Stimulated activated naive B cell treated with anti-CD40 and anti-IgM and Interleukin-4, amounts not matched to agents 10 μg/mL and 1 μg/mL and 100 μg/mL, for 72 hours (primary cell): ENCODE measurements around the gene FAM161A.
"Not testable (repeated sequence)": the region's sequence is repeated elsewhere in the genome, so short reads cannot be mapped to it uniquely, and the experiment has no call there.

Source experiments
- ATAC-seq, 2 donors: fragments of 150-1000 bp; cut with Tn5 transposase; replicated peaks; 2 replicates each; pipeline ENCODE4 v1.10.0; 2021; ENCODE audit warnings: moderate library complexity in 1 of 2
- DNase-seq: peaks from one replicate; pipeline ENCODE4 v3.0.0; 2021
- H3K27ac Mint-ChIP-seq: one replicate; pipeline ENCODE4 v1.8.0; 2022; ENCODE audit warnings: mild to moderate bottlenecking, mixed read lengths
- H3K27me3 Mint-ChIP-seq, 2 donors: one replicate each; pipeline ENCODE4 v1.8.0; 2022; ENCODE audit warnings: mixed read lengths in 2 of 2
- H3K36me3 Mint-ChIP-seq, 2 donors: one replicate each; pipeline ENCODE4 v1.8.0; 2022; ENCODE audit warnings: mixed read lengths in 2 of 2, mild to moderate bottlenecking in 1 of 2
- H3K4me1 Mint-ChIP-seq, 2 donors: one replicate each; pipeline ENCODE4 v1.8.0; 2022; ENCODE audit warnings: mixed read lengths in 2 of 2, mild to moderate bottlenecking in 1 of 2
- H3K4me3 Mint-ChIP-seq, 2 donors: one replicate each; pipeline ENCODE4 v1.8.0; 2022; ENCODE audit warnings: mild to moderate bottlenecking in 2 of 2, mixed read lengths in 2 of 2, moderate library complexity in 1 of 2
- H3K9me3 Mint-ChIP-seq, 2 donors: one replicate each; pipeline ENCODE4 v1.8.0; 2022; ENCODE audit warnings: mixed read lengths in 2 of 2, mild to moderate bottlenecking in 1 of 2

Gene FAM161A

DNA sequence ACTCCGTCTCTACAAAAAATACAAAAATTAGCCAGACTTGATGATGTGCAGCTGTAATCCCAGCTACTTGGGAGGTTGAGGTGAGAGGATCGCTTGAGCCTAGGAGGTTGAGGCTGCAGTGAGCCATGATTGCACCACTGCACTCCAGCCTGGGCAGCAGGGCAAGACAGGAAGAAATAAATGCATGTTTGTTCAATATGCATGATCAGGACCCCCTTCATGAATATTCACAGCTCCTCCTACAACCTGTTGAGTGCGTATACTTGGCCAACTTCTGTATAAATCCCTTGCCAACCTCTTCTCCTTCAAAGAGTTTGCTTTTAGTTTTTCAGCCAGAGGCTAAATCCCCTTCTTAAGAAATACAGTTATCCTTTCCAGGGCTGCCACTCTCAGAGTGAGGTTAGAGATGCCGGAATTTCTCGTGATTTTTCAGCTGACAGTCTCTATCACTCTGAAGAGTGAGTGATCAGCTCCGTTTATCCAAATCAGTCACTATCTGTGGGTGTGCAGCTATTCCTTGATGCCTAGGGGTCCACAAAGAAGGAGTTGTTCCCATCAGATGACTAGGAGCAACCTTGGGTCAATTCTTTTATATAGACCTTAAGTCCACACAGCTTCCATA lies 39.2 kb downstream of the FAM161A start:
- no peaks in the 10 kb centered on the region for H3K36me3 Mint-ChIP-seq
- peaks cover 0 to 2% of the 10 kb centered on the region in 2 donors for H3K4me1 Mint-ChIP-seq
- H3K9me3 Mint-ChIP-seq: no peaks in the 10 kb centered on the region
- DNase-seq (no peak), ATAC-seq (no peak)
- H3K27me3 Mint-ChIP-seq: peaks cover 5 to 21% of the 10 kb centered on the region in 2 donors
- H3K27ac Mint-ChIP-seq: no peak overlapping the region
- no peak overlapping the region for H3K4me3 Mint-ChIP-seq

DNA sequence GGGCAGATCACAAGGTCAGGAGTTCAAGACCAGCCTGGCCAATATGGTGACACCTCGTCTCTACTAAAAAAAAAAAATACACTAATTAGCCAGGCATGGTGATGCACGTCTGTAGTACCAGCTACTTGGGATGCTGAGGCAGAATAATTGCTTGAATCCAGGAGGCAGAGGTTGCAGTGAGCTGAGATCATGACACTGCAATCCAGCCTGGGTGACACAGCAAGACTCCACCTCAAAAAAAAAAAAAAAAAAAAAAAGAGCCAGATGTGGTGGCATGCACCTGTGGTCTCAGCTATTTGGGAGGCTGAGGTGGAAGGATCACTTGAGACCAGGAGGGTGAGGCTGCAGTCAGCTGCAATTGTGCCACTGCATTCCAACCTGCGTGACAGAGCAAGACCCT lies 40.5 kb downstream of the FAM161A start:
- H3K27me3 Mint-ChIP-seq: peaks cover 9 to 28% of the 10 kb centered on the region in 2 donors
- H3K4me3 Mint-ChIP-seq, H3K36me3 Mint-ChIP-seq, H3K27ac Mint-ChIP-seq, H3K9me3 Mint-ChIP-seq, ATAC-seq, H3K4me1 Mint-ChIP-seq, DNase-seq: not testable (repeated sequence)

DNA sequence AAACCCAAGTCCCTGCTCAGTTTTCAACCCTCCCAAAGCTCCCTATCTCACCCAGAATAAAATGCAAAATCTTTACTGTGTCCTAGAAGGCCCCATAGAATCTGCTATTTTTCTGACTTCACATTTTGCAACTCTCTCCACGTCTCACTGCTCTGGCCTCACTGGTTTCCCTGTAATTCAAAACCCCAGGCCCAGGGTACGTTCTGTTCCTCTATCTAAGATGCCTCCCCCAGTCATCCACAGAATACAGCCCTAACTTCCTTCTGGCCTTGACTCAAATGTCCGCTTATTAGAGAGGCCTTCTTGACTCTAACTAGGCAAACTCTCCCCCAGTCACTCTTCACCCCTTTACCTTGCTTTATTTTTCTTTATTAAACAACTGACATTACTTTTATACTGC lies 42.0 kb downstream of the FAM161A start:
- DNase-seq (no peak), ATAC-seq (no peak)
- Mint-ChIP-seq H3K27ac (no peak overlapping the region), H3K4me1 (peaks cover 0 to 2% of the 10 kb centered on the region in 2 donors), H3K27me3 (peaks cover 12 to 28% of the 10 kb centered on the region in 2 donors), H3K9me3 (no peaks in the 10 kb centered on the region), H3K36me3 (no peaks in the 10 kb centered on the region), H3K4me3 (no peak overlapping the region)

GRCh38 chr2:61810203-61810602 lies 43.7 kb downstream of the FAM161A start:
- peaks cover 9 to 25% of the 10 kb centered on the region in 2 donors for H3K27me3 Mint-ChIP-seq
- H3K9me3 Mint-ChIP-seq, H3K4me3 Mint-ChIP-seq, DNase-seq, H3K36me3 Mint-ChIP-seq, H3K4me1 Mint-ChIP-seq, H3K27ac Mint-ChIP-seq: not testable (repeated sequence)
- peak; percentile 61 to 76 for ATAC-seq

DNA sequence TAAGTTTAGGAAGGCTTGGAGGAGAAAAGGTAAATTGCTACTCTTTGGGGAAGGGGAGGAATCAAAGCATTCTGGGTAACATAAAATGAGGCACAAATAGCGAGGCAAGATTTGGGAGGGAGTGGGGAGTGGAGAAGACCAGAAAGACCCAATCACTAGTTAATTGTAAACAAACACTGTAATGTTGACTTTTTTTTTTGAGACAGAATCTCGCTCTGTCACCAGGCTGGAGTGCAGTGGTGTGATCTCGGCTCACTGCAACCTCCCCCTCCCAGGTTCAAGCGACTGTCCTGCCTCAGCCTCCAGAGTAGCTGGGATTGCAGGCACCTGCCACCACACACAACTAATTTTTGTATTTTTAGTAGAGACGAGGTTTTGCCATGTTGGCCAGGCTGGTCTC lies 45.2 kb downstream of the FAM161A start:
- DNase-seq, H3K27ac Mint-ChIP-seq, ATAC-seq, H3K36me3 Mint-ChIP-seq, H3K4me3 Mint-ChIP-seq, H3K9me3 Mint-ChIP-seq, H3K4me1 Mint-ChIP-seq: not testable (repeated sequence)
- peaks cover 14 to 20% of the 10 kb centered on the region in 2 donors for H3K27me3 Mint-ChIP-seq

DNA sequence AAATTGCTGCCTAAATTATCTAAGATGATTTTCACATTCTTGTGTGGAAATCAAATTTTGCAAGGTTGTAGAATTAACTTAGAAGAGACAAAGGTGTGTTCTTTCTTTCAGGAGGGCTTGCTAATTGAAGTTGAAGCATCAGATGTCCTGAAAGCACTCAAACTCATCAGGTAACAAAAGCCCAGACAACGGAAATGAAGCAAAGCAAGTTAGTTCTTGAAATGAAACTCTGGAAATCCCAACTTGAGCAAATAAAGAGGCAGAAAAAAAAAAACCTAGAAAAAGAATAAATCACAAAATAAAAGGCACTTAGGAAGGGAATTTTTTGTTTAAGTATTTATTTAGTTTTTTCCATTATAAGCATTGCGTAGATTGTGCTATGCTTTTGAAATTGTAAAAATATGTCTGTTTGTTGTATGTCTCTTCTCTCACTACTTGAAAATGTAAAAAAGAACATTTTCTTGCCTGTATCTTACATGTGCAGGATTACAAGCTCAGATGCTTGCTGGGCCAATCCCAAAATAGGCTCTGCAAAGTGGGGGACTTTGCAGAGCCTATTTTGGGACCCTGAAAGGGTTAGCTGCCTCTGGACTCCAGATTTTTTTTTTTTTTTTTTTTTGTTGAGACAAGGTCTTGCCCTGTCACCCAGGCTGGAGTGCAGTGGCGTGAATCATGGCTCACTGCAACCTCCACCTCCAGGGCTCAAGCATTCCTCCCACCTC lies 46.7 kb downstream of the FAM161A start:
- H3K4me3 Mint-ChIP-seq: no peak overlapping the region
- H3K36me3 Mint-ChIP-seq: no peaks in the 10 kb centered on the region
- peak overlapping the region; percentile 11 for H3K27ac Mint-ChIP-seq
- DNase-seq: no peak
- H3K4me1 Mint-ChIP-seq: peaks cover 0 to 4% of the 10 kb centered on the region in 2 donors
- H3K27me3 Mint-ChIP-seq: peaks cover 14 to 23% of the 10 kb centered on the region in 2 donors
- ATAC-seq: no peak
- no peaks in the 10 kb centered on the region for H3K9me3 Mint-ChIP-seq

DNA sequence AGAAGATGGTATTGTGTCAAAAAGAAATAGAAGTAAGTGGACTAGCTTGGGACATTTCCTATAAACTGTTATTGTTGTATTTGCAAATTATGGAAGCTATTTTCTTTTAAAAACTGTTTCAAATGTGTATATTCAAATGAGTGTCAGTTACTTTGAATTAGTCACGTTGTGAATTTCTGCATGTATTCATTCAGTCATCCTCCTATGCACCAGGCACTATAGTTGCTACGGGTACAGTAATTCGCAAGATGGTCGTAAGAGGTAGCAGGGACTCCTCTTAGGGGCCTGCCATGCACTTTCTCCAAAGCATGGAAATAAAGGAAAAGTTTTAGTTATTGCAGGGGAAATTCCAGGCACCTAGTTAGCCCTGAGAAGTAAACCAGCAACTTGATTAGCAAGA lies 51.3 kb downstream of the FAM161A start:
- Mint-ChIP-seq H3K36me3 (peaks cover 0 to 2% of the 10 kb centered on the region in 2 donors), H3K27ac (no peak overlapping the region), H3K9me3 (no peaks in the 10 kb centered on the region), H3K27me3 (peaks cover 21 to 23% of the 10 kb centered on the region in 2 donors), H3K4me3 (no peak overlapping the region), H3K4me1 (peaks cover 0 to 1% of the 10 kb centered on the region in 2 donors)
- no peak for DNase-seq
- no peak for ATAC-seq

- no peak for ATAC-seq
- Mint-ChIP-seq H3K4me3 (no peak overlapping the region), H3K27me3 (peaks cover 13 to 17% of the 10 kb centered on the region in 2 donors), H3K9me3 (no peaks in the 10 kb centered on the region), H3K36me3 (peaks cover 0 to 2% of the 10 kb centered on the region in 2 donors), H3K4me1 (no peaks in the 10 kb centered on the region), H3K27ac (no peak overlapping the region)
- DNase-seq: no peak
Measured at GRCh38 chr2:61799099-61799498, 54.8 kb downstream of the FAM161A start.

GRCh38 chr2:61797446-61797845 lies 56.4 kb downstream of the FAM161A start:
- ATAC-seq, H3K9me3 Mint-ChIP-seq, DNase-seq, H3K4me1 Mint-ChIP-seq, H3K36me3 Mint-ChIP-seq, H3K4me3 Mint-ChIP-seq, H3K27ac Mint-ChIP-seq: not testable (repeated sequence)
- H3K27me3 Mint-ChIP-seq: peaks cover 16 to 21% of the 10 kb centered on the region in 2 donors

DNA sequence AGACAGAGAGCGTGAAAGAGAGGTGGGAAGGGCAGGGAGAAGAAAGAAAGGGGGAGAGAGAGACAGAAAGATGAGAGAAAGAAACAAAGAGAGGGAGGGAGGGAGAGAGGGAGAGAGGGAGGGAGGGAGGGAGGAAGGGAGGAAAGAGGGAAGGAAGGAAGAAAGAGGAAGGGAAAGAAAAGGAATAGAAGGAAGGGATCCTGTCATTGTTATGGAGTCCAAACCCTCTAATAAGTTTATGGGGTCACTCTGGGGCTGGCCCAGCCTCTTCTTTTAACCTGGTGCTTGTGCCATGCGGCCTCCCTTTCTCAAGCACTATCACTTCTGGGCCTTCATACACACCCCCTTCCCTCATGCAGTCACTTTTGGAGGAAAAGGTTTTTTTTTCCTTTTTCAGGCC lies 58.5 kb downstream of the FAM161A start:
- H3K27ac Mint-ChIP-seq: no peak overlapping the region
- H3K4me3 Mint-ChIP-seq: no peak overlapping the region
- H3K4me1 Mint-ChIP-seq: peaks cover 4 to 9% of the 10 kb centered on the region in 2 donors
- no peak for ATAC-seq
- H3K27me3 Mint-ChIP-seq: peaks cover 15 to 20% of the 10 kb centered on the region in 2 donors
- H3K36me3 Mint-ChIP-seq: peaks cover 0 to 3% of the 10 kb centered on the region in 2 donors
- DNase-seq: no peak
- no peaks in the 10 kb centered on the region for H3K9me3 Mint-ChIP-seq

- DNase-seq: peak; percentile 76
- peak overlapping the region; percentile 69 for H3K27ac Mint-ChIP-seq
Measured at GRCh38 chr2:61793389-61793836, 60.4 kb downstream of the FAM161A start.

GRCh38 chr2:61792355-61792890 lies 61.4 kb downstream of the FAM161A start:
- peaks cover 4 to 9% of the 10 kb centered on the region in 2 donors for H3K4me1 Mint-ChIP-seq
- DNase-seq (no peak), ATAC-seq (no peak)
- no peaks in the 10 kb centered on the region for H3K9me3 Mint-ChIP-seq
- no peak overlapping the region for H3K4me3 Mint-ChIP-seq
- peaks cover 15% of the 10 kb centered on the region in 2 donors for H3K27me3 Mint-ChIP-seq
- peaks cover 0 to 1% of the 10 kb centered on the region in 2 donors for H3K36me3 Mint-ChIP-seq
- H3K27ac Mint-ChIP-seq: no peak overlapping the region

More at GRCh38 chr2:61793389-61793836, 60.4 kb downstream of the FAM161A start:
- Mint-ChIP-seq H3K36me3 (peaks cover 0 to 1% of the 10 kb centered on the region in 2 donors), H3K4me1 (peaks cover 4 to 9% of the 10 kb centered on the region in 2 donors), H3K27me3 (peaks cover 9 to 10% of the 10 kb centered on the region in 2 donors), H3K4me3 (peak overlapping the region; percentile 78 to 81), H3K9me3 (no peaks in the 10 kb centered on the region)
- ATAC-seq: peak; percentile 98 to 99

- Mint-ChIP-seq H3K4me1 (peaks cover 4 to 9% of the 10 kb centered on the region in 2 donors), H3K9me3 (no peaks in the 10 kb centered on the region), H3K36me3 (peaks cover 0 to 1% of the 10 kb centered on the region in 2 donors), H3K4me3 (no peak overlapping the region), H3K27me3 (peaks cover 13 to 19% of the 10 kb centered on the region in 2 donors), H3K27ac (no peak overlapping the region)
- DNase-seq (no peak), ATAC-seq (no peak)
Measured at GRCh38 chr2:61789807-61790602, 63.9 kb downstream of the FAM161A start.

DNA sequence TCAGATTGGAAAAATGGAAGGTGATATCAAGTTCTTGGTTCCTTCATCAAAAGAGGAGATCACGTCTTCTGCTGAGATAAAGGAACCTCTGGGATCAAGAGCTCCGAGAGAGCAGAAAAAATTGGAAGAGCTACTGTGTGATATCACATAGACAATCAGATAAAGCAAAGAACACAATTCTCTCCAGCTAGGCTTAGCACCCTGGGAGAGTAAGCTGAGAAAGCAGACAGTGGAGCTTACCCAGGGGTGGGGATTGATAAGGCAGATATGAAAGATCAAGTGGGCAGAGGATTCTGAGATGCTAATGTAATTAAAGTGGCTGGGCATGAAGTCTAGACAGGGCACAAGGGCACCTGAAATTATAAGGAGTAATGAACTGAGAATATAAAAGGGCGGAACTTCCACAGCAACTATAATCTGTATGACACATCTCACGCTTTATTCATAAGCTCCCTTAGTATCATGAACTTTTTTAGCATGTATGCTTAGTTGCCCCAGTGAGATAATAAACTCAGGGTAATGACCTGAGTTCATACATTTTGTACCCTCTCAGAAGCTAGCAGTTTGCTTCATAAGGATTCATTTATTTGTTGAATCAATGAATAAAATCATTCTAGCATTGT lies 65.8 kb downstream of the FAM161A start:
- H3K4me3 Mint-ChIP-seq: no peak overlapping the region
- no peaks in the 10 kb centered on the region for H3K36me3 Mint-ChIP-seq
- no peaks in the 10 kb centered on the region for H3K9me3 Mint-ChIP-seq
- H3K27ac Mint-ChIP-seq: no peak overlapping the region
- DNase-seq (no peak), ATAC-seq (no peak)
- no peaks in the 10 kb centered on the region for H3K4me1 Mint-ChIP-seq
- peaks cover 7 to 9% of the 10 kb centered on the region in 2 donors for H3K27me3 Mint-ChIP-seq
